GM12891 (cell line): Measurements from ENCODE around the gene NACC2.

Experiments used
- PAX5 ChIP-seq: IDR thresholded peaks from 2 replicates; pipeline ENCODE4 v1.6.1; 2011; ENCODE audit warnings: low read length, moderate library complexity, mild to moderate bottlenecking; ENCODE audit not compliant: insufficient read depth, severe bottlenecking
- POLR2A ChIP-seq: IDR thresholded peaks from 2 replicates; pipeline ENCODE4 v1.6.1; 2011; ENCODE audit warnings: low read depth, low read length, control low read depth
- POLR2AphosphoS5 ChIP-seq: IDR thresholded peaks from 2 replicates; pipeline ENCODE4 v1.6.1; 2011; ENCODE audit warnings: low read depth, low read length, control low read depth
- TAF1 ChIP-seq: IDR thresholded peaks from 2 replicates; pipeline ENCODE4 v1.6.1; 2011; ENCODE audit warnings: low read depth, low read length, control low read depth

- TF ChIP-seq TAF1 (0 out of 2 replicates have a peak, but pooled peaks have one; percentile 15), POLR2A (no peak; the same call in 1 of the 2 replicates), PAX5 (no peak), POLR2AphosphoS5 (no peak; the same call in 1 of the 2 replicates)
These were observed 23.4 kb upstream of the NACC2 start, which contains the start of gene TMEM250 for GRCh38 chr9:136118320-136119060.
